ENCODE data around the gene NMRK2. TPM values are rescaled to one million over a fixed set of nuclear protein-coding genes. Genes with fewer than 3 reads are reported as not detected.

Gene NMRK2
- total RNA-seq, 1 experiment from 2014 or later: 60.0 TPM

GRCh38 chr19:3968556-3969434 lies 35.9 kb downstream of the NMRK2 start:
- Histone ChIP-seq H3K9me3 (ENCODE audit: control insufficient read depth, low read depth, low read length) (no peaks in the 10 kb centered on the region), H3K4me1 (ENCODE audit: insufficient read depth, low read length) (peaks cover 2% of the 10 kb centered on the region; the same call in 1 of the 2 replicates), H2BK120ac (ENCODE audit: low read depth, low read length, poor library complexity, severe bottlenecking) (peak overlapping the region; percentile 65), H2BK12ac (ENCODE audit: insufficient read length, low read depth, low read length) (no peak overlapping the region), H4K91ac (ENCODE audit: insufficient read length, low read depth, low read length) (no peak overlapping the region), H3K4ac (ENCODE audit: low read depth, low read length) (peak overlapping the region; percentile 49; the same call in 1 of the 2 replicates), H3K27ac (ENCODE audit: insufficient read length, low read depth, low read length) (peak overlapping the region; percentile 38), H3K18ac (ENCODE audit: insufficient read length, low read depth, low read length) (peak overlapping the region; percentile 75), H2AK5ac (ENCODE audit: insufficient read length, low read length) (no peak overlapping the region), H3K4me2 (ENCODE audit: insufficient read depth, insufficient read length, low read length) (peak overlapping the region; percentile 96), H3K23ac (ENCODE audit: insufficient read length, low read depth, low read length) (no peak overlapping the region), H4K8ac (replicated peaks; ENCODE audit: insufficient read length, low read depth, low read length) (no peak overlapping the region), H2AFZ (ENCODE audit: low read length) (no peak overlapping the region), H3K9ac (ENCODE audit: extremely low read depth, insufficient read length, low read length) (no peak overlapping the region), H2BK5ac (ENCODE audit: insufficient read length, low read length) (no peak overlapping the region), H3K79me2 (ENCODE audit: insufficient read depth, low read length) (peaks cover 13% of the 10 kb centered on the region; the same call in 1 of the 2 replicates), H3K79me1 (ENCODE audit: insufficient read depth, low read depth, low read length, poor library complexity, severe bottlenecking) (peaks cover 7% of the 10 kb centered on the region), H2BK15ac (ENCODE audit: low read depth, low read length) (no peak overlapping the region), H2BK20ac (ENCODE audit: low read depth, low read length, poor library complexity, severe bottlenecking) (no peak overlapping the region), H3K27me3 (ENCODE audit: insufficient read depth, low read length) (no peaks in the 10 kb centered on the region), H3T11ph (ENCODE audit: low read length) (peak overlapping the region; percentile 38), H3K14ac (ENCODE audit: insufficient read depth, low read length) (no peak overlapping the region), H3K23me2 (ENCODE audit: insufficient read length, low read depth, low read length, poor library complexity, severe bottlenecking) (peaks cover 13% of the 10 kb centered on the region), H3K56ac (ENCODE audit: insufficient read length, low read depth, low read length) (no peak overlapping the region), H4K5ac (ENCODE audit: insufficient read length, low read depth, low read length) (no peak overlapping the region), H4K20me1 (ENCODE audit: control insufficient read depth, insufficient read depth, insufficient read length) (no peaks in the 10 kb centered on the region)
- peaks cover 24 to 50% (median 49%) of the 10 kb centered on the region in 3 experiments; a peak in 6 of 7 replicates for H3K36me3 Mint-ChIP-seq (ENCODE audit: insufficient read depth in 1 of 3, low read depth in 3 of 3)
- no peak for TF ChIP-seq CTCF (conservative IDR thresholded peaks at IDR 0.05)
- peak overlapping the region; percentile 94 to 95 for H3K4me3 Mint-ChIP-seq
- H3K4me1 Mint-ChIP-seq: peaks cover 22 to 34% of the 10 kb centered on the region in 2 experiments
- H3K27me3 Mint-ChIP-seq (ENCODE audit: low read depth): peaks cover 2% of the 10 kb centered on the region
- H3K9me3 Mint-ChIP-seq: no peaks in the 10 kb centered on the region
- peak; percentile 99 for DNase-seq
- WGBS (ENCODE audit: extremely low coverage, insufficient read length, low lambda C conversion rate): no CpG with 5 or more reads among the region's 9 CpGs
- peak overlapping the region; percentile 98 to 99 (median 99) for H3K27ac Mint-ChIP-seq
